ENCODE data around the gene CEACAM16.
A peak's percentile ranks its signal among the peaks of the same experiment; 100 is the strongest.

The CEACAM16 gene

GRCh38 chr19:44746946-44747738, 48.2 kb downstream of the CEACAM16 start:
- DNase-seq, result peak in 13 of 14 donors; percentile 2 to 93 (median 56)

DNA sequence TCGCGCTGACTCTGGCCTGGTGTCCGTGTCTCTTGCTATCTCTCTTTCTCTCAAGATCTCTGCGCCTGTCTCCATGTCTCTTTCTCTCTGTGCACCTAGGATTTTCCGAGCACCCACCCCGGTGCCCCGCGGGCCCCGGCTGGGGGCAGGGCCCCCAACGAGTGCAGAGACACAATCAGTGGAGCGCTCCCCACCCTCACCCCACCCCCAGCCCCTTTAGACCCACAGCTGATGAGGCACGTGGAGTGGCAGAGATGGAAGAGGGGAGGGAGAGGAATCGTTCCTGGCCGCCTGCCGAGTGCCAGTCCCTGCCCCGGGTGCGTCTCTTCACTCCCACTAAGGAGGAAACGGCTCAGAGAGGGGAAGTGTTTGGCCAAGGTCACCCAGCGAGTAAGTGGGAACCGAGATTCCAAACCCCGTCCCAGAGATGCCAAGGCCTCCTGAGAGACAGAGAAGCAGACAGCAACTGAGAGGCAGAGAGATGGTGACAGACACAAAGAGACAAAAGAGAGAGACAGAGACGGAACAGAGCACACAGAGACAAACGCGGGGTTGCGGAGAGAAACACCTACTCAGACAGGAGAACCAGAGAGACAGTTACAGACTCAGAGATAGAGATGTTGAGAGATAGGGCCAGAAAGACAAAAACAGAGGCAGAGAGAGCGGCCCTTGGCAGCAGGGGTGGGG, 48.9 kb downstream of the CEACAM16 start:
- DNase-seq, result peak in 7 of 14 donors; percentile 39 to 74 (median 57)

DNA sequence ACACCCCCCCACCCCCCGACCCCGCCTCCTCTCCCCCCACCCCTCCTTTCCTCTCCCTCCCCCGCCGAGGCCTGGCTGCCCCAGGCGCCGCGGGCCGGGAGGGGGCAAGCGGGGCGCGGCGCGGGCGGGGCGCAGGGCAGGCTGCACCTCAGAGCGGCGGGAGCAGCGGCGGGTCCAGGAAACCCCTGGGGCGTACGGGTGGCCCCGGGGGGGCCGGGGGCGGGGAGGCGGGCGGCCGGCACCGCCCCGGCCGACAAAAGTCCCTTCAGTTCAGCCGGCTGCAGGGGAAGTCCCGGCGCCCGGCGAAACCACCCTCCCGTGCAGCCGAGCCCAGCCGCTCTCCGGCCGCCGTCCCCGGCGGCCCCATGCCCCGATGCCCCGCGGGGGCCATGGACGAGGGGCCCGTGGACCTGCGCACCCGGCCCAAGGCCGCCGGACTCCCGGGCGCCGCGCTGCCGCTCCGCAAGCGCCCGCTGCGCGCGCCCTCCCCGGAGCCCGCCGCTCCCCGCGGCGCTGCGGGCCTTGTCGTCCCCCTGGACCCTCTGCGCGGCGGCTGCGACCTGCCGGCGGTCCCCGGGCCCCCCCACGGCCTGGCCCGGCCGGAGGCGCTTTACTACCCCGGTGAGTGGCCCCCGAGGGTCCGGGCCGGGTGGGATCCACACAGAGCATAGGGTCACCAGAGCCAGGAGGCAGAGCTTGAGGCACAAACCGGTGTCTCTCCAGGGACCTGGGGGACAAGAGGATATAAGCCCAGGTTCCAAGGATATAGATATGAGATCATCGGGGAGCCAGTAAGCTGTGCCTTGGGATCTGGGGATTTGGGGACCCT, 49.7 kb downstream of the CEACAM16 start, which contains the start of gene BCL3:
TSS of gene BCL3 (plus strand) at position 283 of the 829 bp plus-strand sequence. CDS start at position 366, 83 bp downstream.
- peak in 8 of 14 donors; percentile 25 to 65 (median 48) for DNase-seq

DNA sequence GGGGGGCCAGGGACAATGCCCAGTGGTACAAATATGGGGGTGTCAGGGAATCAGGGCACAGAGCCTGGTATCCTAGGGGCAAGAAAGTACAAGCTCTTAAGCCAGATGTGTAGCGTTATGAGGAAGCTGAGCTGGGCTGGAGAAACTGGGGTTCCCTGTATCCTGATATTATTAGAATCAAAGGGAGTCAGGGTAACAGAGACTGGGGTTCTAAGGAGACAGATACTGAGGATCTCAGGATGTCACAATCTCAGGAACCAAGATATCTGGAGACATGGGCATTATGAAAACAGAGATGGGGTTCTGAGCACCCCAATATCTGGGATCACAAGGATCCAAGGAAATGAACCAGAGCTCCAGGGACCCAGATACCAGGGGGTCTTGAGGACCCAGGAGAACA, 50.3 kb downstream of the CEACAM16 start:
- DNase-seq, result no peak

- no peak for DNase-seq
These were observed 51.0 kb downstream of the CEACAM16 start for GRCh38 chr19:44749994-44750393.

DNA sequence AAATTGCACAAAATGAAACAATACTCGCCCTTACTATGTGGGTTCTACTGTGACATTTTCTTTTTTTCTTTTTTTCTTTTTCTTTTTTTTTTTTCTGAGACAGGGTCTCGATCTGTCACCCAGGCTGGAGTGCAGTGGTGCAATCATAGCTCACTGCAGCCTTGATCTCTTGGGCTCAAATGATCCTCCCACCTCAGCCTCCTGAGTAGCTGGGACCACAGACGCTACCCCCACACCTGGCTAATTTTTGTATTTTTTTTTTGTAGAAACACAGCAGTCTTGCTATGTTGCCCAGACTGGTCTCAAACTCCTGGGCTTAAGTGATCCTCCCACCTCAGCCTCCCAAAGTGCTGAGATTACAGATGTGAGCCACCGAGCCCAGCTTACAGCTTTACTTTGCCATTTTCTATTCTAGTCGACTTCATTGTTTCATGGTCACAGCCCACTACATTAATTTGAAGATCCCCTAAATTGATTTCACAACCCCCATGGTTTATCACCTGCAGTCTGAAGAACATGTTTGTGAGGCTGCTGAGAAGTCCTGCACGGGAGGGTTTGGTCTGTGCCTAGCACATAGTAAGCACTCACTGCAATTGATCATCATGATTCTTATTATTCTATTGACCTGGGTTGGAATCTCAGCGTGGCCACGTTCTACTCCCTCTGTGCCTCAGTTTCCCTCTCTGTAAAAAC, 53.3 kb downstream of the CEACAM16 start:
- no peak for DNase-seq

GRCh38 chr19:44752816-44753625, 54.1 kb downstream of the CEACAM16 start:
- peak in 10 of 14 donors; percentile 27 to 78 (median 43) for DNase-seq

- no peak for DNase-seq
These were observed 54.6 kb downstream of the CEACAM16 start for GRCh38 chr19:44753626-44753931.

DNA sequence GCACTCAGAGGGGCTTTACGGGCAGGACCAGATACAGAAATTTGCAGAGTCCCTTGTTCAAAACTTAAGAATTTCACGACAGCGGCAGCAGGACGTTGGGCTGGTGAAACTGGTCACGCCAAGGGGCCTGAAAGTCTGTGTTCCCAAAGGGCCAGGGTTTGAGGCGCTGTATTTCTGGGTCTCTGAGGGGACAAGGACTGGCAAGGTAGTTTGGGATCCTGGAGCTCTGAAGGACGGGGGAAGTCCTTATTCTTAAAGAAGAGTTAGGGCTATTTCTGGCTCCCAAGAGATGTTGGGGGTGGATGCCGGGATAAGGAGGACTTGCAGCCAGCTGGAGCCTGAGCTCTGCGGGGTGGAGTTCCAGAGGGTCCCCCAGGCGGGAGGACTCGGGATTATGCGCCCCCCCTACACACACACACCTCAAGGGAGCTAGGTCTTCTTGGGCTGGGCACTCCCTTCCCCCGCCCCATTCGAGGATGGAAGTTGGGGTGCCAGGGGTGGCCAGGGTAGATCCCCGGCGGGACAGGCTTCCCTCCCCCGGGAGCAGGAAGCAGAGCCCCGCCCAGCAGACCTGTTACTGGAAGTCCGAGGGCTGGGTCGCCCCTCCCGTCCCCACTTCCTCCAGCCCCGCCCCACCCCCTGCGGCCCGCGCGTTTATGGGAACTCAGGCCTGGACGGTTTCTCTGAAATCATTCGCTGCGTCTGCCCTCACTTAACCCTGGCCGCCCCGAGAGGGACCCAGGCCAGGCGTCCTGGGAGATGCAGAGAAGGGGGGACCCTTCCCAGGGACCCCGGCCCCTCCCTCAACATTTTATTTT, 55.2 kb downstream of the CEACAM16 start:
- DNase-seq, result peak in 8 of 14 donors; percentile 18 to 76 (median 25)

- DNase-seq, result no peak
These were observed 55.8 kb downstream of the CEACAM16 start for GRCh38 chr19:44754750-44755080.

GRCh38 chr19:44755219-44755618, 56.3 kb downstream of the CEACAM16 start:
- DNase-seq, result no peak

DNA sequence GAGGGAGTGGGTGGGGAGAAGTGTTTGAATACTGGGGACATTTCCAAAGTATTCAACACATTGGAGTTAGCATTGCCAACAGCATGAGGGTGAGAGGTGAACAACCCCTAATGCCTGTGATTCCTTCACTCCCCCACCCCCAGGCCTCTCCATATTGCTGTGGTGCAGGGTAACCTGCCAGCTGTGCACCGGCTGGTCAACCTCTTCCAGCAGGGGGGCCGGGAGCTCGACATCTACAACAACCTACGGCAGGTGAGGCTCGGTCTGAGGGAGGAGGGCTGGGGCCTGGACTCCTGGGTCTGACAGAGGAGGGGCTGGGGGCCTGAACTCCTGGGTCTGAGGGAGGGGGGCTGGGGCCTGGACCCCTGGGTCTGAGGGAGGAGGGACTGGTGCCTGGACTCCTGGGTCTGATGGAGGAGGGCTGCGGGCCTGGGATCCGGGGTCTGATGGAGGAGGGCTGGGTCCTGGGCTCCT, 57.2 kb downstream of the CEACAM16 start:
- DNase-seq, result no peak

- DNase-seq, result peak in 1 of 14 donors; percentile 7
These were observed 58.2 kb downstream of the CEACAM16 start for GRCh38 chr19:44757057-44757734.

- DNase-seq, result peak in 1 of 14 donors; percentile 4
These were observed 59.0 kb downstream of the CEACAM16 start for GRCh38 chr19:44757735-44758505.

- no peak for DNase-seq
These were observed 59.6 kb downstream of the CEACAM16 start for GRCh38 chr19:44758596-44758995.

- DNase-seq, result no peak
These were observed 60.3 kb downstream of the CEACAM16 start for GRCh38 chr19:44759083-44759804.
